ENCODE measurements around the gene SAA4.
"Not testable (repeated sequence)": the region's sequence is repeated elsewhere in the genome, so short reads cannot be mapped to it uniquely, and the experiment has no call there.

Gene SAA4

GRCh38 chr11:18204771-18205170 is 31.8 kb downstream of the SAA4 start:
- no peak for DNase-seq
- intact Hi-C loops (cut with DNase I; ENCODE audit: low total_unique reads), result no loop called here
- Histone ChIP-seq H3K4me3 (no peak overlapping the region), H3K4me1 (no peaks in the 10 kb centered on the region), H3K36me3 (no peaks in the 10 kb centered on the region), H3K27me3 (peaks cover 0 to 10% of the 10 kb centered on the region in 2 donors), H3K27ac (no peak overlapping the region), H3K9me3 (no peaks in the 10 kb centered on the region)
- TF ChIP-seq, protein P1, sequence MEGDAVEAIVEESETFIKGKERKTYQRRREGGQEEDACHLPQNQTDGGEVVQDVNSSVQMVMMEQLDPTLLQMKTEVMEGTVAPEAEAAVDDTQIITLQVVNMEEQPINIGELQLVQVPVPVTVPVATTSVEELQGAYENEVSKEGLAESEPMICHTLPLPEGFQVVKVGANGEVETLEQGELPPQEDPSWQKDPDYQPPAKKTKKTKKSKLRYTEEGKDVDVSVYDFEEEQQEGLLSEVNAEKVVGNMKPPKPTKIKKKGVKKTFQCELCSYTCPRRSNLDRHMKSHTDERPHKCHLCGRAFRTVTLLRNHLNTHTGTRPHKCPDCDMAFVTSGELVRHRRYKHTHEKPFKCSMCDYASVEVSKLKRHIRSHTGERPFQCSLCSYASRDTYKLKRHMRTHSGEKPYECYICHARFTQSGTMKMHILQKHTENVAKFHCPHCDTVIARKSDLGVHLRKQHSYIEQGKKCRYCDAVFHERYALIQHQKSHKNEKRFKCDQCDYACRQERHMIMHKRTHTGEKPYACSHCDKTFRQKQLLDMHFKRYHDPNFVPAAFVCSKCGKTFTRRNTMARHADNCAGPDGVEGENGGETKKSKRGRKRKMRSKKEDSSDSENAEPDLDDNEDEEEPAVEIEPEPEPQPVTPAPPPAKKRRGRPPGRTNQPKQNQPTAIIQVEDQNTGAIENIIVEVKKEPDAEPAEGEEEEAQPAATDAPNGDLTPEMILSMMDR (IDR thresholded peaks at IDR 0.05), result no peak

- intact Hi-C loops (cut with DNase I; ENCODE audit: low total_unique reads), result no loop called here
- H3K36me3 ChIP-seq, result no peaks in the 10 kb centered on the region
- no peak overlapping the region for H3K4me3 ChIP-seq
- TF ChIP-seq, protein P1 (IDR thresholded peaks at IDR 0.05), result no peak
- H3K27me3 ChIP-seq, result peaks cover 0 to 10% of the 10 kb centered on the region in 2 donors
- H3K4me1 ChIP-seq, result no peaks in the 10 kb centered on the region
- no peak for DNase-seq
- H3K9me3 ChIP-seq, result no peaks in the 10 kb centered on the region
- no peak overlapping the region for H3K27ac ChIP-seq
Observed at GRCh38 chr11:18204220-18204619, 32.4 kb downstream of the SAA4 start.

- intact Hi-C loops (cut with DNase I; ENCODE audit: low total_unique reads), result no loop called here
- no peak overlapping the region for H3K27ac ChIP-seq
- no peak for DNase-seq
Observed at GRCh38 chr11:18203723-18204122, 32.9 kb downstream of the SAA4 start.

DNA sequence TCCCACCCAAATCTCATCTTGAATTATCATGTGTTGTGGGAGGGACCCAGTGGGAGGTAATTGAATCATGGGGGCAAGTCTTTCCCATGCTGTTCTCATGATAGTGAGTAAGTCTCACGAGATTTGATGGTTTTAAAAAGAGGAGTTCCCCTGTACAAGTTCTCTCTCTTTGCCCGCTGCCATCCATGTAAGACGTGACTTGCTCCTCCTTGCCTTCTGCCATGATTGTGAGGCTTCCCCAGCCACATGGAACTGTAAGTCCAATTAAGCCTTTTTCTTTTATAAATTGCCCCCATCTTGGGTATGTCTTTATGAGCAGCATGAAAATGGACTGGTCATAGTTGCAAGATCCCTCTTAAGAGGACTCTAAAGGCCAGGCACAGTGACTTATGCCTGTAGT is 38.9 kb downstream of the SAA4 start:
- H3K36me3 ChIP-seq; H3K27me3 ChIP-seq; H3K4me3 ChIP-seq; DNase-seq; H3K4me1 ChIP-seq; H3K27ac ChIP-seq; intact Hi-C loops (cut with DNase I; ENCODE audit: low total_unique reads); H3K9me3 ChIP-seq: not testable (repeated sequence)

More at GRCh38 chr11:18203723-18204122, 32.9 kb downstream of the SAA4 start:
- H3K4me3 ChIP-seq, result no peak overlapping the region
- H3K4me1 ChIP-seq, result no peaks in the 10 kb centered on the region
- TF ChIP-seq, protein P1 (IDR thresholded peaks at IDR 0.05), result no peak
- no peaks in the 10 kb centered on the region for H3K36me3 ChIP-seq
- no peaks in the 10 kb centered on the region for H3K9me3 ChIP-seq
- H3K27me3 ChIP-seq, result peaks cover 0 to 10% of the 10 kb centered on the region in 2 donors

DNA sequence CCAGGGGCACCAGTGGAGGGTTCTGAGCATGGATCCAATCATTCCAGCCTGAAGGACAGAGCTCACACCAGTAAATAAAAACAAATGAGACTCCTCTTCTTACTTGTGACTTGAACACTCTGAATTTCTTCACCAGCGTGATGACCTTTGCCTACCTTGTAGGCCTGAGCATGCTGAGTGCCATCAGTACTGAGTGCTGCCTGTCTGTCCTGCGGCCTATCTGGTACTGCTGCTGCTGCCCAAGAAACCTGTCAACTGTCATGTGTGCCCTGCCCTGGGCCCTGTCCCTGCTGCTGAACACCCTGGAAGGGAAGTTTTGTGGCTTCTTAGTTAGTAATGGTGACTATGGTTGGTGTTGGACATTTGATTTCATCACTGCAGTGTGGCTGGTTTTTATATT is 40.1 kb downstream of the SAA4 start:
- H3K4me1 ChIP-seq, result no peaks in the 10 kb centered on the region
- H3K27ac ChIP-seq, result no peak overlapping the region
- H3K27me3 ChIP-seq, result no peaks in the 10 kb centered on the region
- no peak for DNase-seq
- H3K36me3 ChIP-seq, result no peaks in the 10 kb centered on the region
- TF ChIP-seq, protein P1 (IDR thresholded peaks at IDR 0.05), result no peak
- H3K4me3 ChIP-seq, result no peak overlapping the region
- no peaks in the 10 kb centered on the region for H3K9me3 ChIP-seq
- intact Hi-C loops (cut with DNase I; ENCODE audit: low total_unique reads), result no loop called here

- intact Hi-C loops (cut with DNase I; ENCODE audit: low total_unique reads), result no loop called here
- H3K9me3 ChIP-seq, result no peaks in the 10 kb centered on the region
- H3K4me3 ChIP-seq, result no peak overlapping the region
- TF ChIP-seq, protein P1 (IDR thresholded peaks at IDR 0.05), result no peak
- H3K27ac ChIP-seq, result no peak overlapping the region
- H3K27me3 ChIP-seq, result no peaks in the 10 kb centered on the region
- no peak for DNase-seq
- no peaks in the 10 kb centered on the region for H3K36me3 ChIP-seq
- no peaks in the 10 kb centered on the region for H3K4me1 ChIP-seq
Observed at GRCh38 chr11:18193010-18193409, 43.6 kb downstream of the SAA4 start.

All from tibial artery (tissue), 4 donors.